Memory B cell (primary cell): ENCODE data around the gene TMTC3.
"Not testable (repeated sequence)": the region's sequence is repeated elsewhere in the genome, so short reads cannot be mapped to it uniquely, and the experiment has no call there.

ENCODE experiments used
- ATAC-seq: fragments of 150-1000 bp; cut with Tn5 transposase; 2 replicates; pipeline ENCODE4 v1.10.0; 2021; ENCODE audit warnings: low read depth, mild to moderate bottlenecking, moderate library complexity
- DNase-seq, 2 donors: peaks; one replicate each; pipeline ENCODE4 v3.0.0; 2022; ENCODE audit warnings: low spot score in 2 of 2
- H3K27ac Mint-ChIP-seq: one replicate; pipeline ENCODE4 v1.8.0; 2022; ENCODE audit warnings: mild to moderate bottlenecking, moderate library complexity, mixed read lengths
- H3K27me3 Mint-ChIP-seq: one replicate; pipeline ENCODE4 v1.8.0; 2022; ENCODE audit warnings: mixed read lengths
- H3K36me3 Mint-ChIP-seq: one replicate; pipeline ENCODE4 v1.8.0; 2022; ENCODE audit warnings: mild to moderate bottlenecking, mixed read lengths
- H3K4me1 Mint-ChIP-seq: one replicate; pipeline ENCODE4 v1.8.0; 2022; ENCODE audit warnings: mixed read lengths
- H3K4me3 Mint-ChIP-seq: one replicate; pipeline ENCODE4 v1.8.0; 2022; ENCODE audit warnings: mild to moderate bottlenecking, moderate library complexity, mixed read lengths
- H3K9me3 Mint-ChIP-seq: one replicate; pipeline ENCODE4 v1.8.0; 2022; ENCODE audit warnings: mixed read lengths

TMTC3 gene

DNA sequence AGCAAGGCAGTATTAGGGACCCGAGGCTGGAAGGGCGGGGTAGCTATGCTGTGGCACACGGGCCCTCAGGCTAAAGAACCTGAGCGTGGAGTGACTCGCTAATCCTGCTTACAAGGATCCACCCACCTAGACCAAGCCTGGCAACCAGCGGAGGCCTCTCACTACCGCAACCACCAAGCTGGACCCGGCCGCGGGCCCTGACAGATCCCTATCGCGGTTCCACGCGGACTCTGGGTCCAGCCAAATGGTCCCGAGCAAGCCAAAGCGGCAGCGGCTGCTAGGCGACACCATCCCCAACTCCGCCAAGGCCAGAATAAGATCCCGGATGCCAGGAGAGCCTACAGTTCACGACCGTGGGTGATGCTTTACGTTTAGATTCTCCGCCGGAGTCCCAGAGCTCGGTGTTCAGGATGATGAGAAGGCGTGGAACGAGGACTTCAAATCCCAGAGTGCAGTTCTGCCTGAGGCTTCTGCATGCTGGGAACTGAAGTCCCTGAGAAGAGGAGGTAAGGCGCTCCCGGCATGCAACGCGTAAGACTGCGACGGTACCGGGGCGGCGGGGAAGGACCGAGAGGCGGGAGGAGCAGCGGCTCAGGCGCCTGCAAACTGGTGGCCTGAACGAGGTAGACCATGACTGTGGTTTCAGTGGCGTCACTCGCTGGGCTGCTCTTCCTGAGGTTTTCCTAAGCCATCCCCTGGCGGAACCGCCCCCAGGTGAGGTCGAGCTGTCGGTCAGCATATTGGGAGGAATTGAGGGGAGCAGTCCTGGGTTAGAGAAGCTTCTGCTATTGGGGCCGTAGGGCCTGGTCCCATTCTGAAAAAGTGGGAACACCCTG, at the start of gene TMTC3, which contains the start of gene CEP290:
TMTC3 (plus strand) TSS at position 534 of the 836 bp plus-strand sequence. CDS start 6,009 bp downstream, outside the sequence.
CEP290 (minus strand) TSS at position 315 of the 836 bp plus-strand sequence. CDS start 781 bp downstream, outside the sequence.
- H3K36me3 Mint-ChIP-seq: peaks cover 22% of the 10 kb centered on the region
- DNase-seq: peak; percentile 85 to 87
- no peaks in the 10 kb centered on the region for H3K27me3 Mint-ChIP-seq
- H3K4me1 Mint-ChIP-seq: peaks cover 26% of the 10 kb centered on the region
- H3K9me3 Mint-ChIP-seq: no peaks in the 10 kb centered on the region
- H3K27ac Mint-ChIP-seq: peak within 1 kb of the TSS; percentile 89
- peak; percentile 89 for ATAC-seq
- peak within 1 kb of the TSS; percentile 89 for H3K4me3 Mint-ChIP-seq

DNA sequence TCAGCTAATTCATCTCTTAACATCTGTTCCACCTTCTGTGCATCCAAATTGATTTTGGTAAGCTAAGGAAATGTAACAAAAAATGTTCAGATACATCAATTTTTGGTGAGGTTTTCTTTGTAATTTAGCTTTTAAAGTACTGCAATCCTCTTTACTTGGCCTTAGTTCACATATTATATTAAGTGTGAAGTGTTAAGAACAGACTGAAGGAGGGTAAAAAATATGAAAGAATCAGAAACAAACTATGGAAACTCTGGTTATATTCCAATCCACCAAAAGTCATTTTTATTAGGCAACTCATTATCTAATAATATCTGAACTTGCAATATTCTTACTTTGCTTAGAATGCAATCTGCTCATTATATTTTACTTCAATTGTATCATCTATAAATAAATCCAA, 49.3 kb upstream of the TMTC3 start:
- Mint-ChIP-seq H3K36me3 (peaks cover 14% of the 10 kb centered on the region), H3K4me1 (no peaks in the 10 kb centered on the region), H3K27me3 (no peaks in the 10 kb centered on the region), H3K9me3 (no peaks in the 10 kb centered on the region), H3K27ac (no peak overlapping the region), H3K4me3 (no peak overlapping the region)
- DNase-seq: no peak
- no peak for ATAC-seq

DNA sequence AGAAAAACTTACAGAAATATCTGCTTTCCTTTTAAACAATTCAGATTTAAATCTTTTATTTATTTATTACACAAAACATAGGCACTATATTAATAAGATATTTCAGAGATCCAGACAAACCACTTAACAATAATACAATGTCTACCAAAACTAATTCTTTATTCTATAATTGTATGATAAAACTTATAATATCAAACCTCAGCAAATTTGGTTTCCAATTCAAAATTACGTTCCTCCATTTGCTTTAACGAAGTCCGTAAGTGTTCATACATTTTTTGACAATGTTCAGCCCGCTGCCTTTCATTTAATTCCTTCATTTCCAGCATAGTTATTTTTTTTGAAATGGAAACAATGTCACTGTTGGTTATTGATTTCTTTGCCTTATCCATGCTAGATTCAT, 48.5 kb upstream of the TMTC3 start:
- peaks cover 17% of the 10 kb centered on the region for H3K36me3 Mint-ChIP-seq
- no peaks in the 10 kb centered on the region for H3K27me3 Mint-ChIP-seq
- DNase-seq (no peak), ATAC-seq (no peak)
- H3K9me3 Mint-ChIP-seq: no peaks in the 10 kb centered on the region
- H3K27ac Mint-ChIP-seq: no peak overlapping the region
- H3K4me3 Mint-ChIP-seq: no peak overlapping the region
- H3K4me1 Mint-ChIP-seq: no peaks in the 10 kb centered on the region

DNA sequence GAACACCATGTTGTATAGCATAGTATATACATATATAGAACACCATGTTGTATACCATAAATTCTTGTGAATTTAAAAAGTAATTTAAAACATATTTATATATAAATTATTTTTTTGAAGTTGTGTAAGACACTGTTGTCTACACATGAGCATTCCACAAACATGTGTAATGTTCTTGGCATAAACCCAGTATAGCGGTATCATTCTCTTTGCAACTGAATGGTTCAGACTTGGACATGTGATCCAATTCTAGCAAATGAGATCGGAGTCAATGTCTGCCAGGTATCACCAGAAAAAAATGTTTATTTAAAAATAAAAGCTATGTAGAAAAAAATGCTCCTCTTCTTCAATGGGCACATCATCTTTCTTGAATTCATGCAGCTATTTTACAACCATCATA, 34.1 kb upstream of the TMTC3 start:
- Mint-ChIP-seq H3K36me3 (peaks cover 22% of the 10 kb centered on the region), H3K4me3 (no peak overlapping the region), H3K9me3 (no peaks in the 10 kb centered on the region), H3K27ac (no peak overlapping the region), H3K27me3 (no peaks in the 10 kb centered on the region), H3K4me1 (no peaks in the 10 kb centered on the region)
- ATAC-seq (no peak), DNase-seq (no peak)

DNA sequence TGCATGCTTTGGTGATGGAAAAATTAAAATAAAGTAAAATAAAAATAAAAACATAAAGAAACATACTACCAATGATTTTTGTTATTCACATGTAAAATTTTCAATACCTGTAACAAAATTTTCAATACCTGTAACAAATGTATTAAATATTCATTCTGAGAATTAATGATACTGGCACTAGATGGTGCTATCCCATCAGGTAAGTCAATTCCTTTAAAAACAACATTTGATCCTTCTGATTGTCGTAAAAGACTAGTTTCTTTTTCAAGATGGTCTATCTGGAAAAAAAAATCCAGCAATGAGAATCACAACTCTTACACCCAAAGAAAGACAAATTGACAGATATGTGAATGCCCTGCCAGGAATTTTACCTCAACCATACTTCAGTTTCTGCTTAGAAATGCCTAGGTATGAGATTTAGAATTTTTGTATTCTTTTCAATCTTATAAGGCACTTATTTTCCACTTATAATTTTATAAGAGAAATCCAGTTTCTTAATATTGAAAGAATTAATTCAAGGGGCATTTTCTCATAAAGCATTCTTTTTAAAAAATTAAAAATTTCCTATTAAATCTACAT, 30.9 kb upstream of the TMTC3 start:
- ATAC-seq (no peak), DNase-seq (no peak)
- H3K9me3 Mint-ChIP-seq: no peaks in the 10 kb centered on the region
- H3K27me3 Mint-ChIP-seq: no peaks in the 10 kb centered on the region
- no peak overlapping the region for H3K4me3 Mint-ChIP-seq
- H3K36me3 Mint-ChIP-seq: peaks cover 28% of the 10 kb centered on the region
- H3K4me1 Mint-ChIP-seq: no peaks in the 10 kb centered on the region
- no peak overlapping the region for H3K27ac Mint-ChIP-seq

DNA sequence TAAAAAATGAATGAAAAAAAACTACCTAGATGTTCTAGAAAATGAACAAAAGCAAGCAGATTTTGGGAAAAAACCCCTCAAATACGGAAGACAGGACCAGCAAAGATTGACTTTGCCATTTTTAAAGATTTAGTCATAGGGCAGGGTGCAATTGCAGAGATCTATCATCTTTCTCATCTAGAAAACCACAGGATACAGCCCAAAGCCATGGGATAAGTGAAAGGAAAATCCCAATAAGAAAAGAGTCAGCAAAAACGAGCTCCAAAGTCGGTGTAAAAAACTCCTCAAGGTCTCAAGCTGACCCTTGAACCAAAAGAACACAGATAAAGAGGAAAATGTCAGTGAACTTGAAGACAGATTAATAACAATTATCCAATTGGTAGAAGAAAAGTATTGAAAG, 28.2 kb upstream of the TMTC3 start:
- no peak overlapping the region for H3K4me3 Mint-ChIP-seq
- no peaks in the 10 kb centered on the region for H3K9me3 Mint-ChIP-seq
- peaks cover 31% of the 10 kb centered on the region for H3K36me3 Mint-ChIP-seq
- H3K27me3 Mint-ChIP-seq: no peaks in the 10 kb centered on the region
- DNase-seq (no peak), ATAC-seq (no peak)
- H3K4me1 Mint-ChIP-seq: no peaks in the 10 kb centered on the region
- peak overlapping the region; percentile 63 for H3K27ac Mint-ChIP-seq

DNA sequence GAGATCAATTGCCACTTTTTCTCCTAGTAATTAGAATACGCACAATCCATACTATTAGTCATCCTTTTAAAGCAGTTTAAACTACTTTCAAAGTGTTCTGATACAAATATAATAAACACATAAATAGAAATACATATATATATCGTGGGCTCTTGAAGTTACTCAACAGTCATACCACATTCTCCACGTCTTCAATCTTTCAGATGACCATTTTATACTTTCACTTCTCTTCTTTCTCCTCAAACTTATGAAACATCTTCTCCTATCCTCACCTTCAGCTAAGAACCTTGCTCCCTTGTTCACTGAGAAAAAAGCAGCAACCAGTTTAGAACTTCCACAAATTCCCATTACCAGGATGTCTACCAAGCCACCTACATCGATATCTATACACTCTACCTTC, 19.4 kb upstream of the TMTC3 start:
- Mint-ChIP-seq H3K9me3 (no peaks in the 10 kb centered on the region), H3K4me1 (no peaks in the 10 kb centered on the region), H3K36me3 (peaks cover 9% of the 10 kb centered on the region), H3K4me3 (no peak overlapping the region), H3K27ac (no peak overlapping the region), H3K27me3 (no peaks in the 10 kb centered on the region)
- DNase-seq (no peak), ATAC-seq (no peak)

DNA sequence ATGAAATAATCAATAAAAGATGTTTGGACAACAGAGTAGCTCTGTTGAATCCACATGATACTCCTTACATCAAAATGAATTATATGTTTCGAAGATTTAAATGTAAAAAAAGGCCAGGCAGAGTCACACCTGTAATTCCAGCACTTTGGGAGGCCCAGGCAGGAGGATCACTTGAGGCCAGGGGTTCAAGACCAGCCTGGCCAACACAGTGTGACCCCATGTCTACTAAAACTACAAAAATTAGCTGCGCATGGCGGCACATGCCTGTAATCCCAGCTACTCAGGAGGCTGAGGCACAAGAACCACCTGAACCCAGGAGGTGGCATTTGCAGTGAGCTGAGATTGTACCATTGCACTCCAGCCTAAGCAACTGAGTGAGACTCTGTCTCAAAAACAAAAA, 15.0 kb upstream of the TMTC3 start:
- DNase-seq (no peak), ATAC-seq (no peak)
- Mint-ChIP-seq H3K4me1 (no peaks in the 10 kb centered on the region), H3K27me3 (no peaks in the 10 kb centered on the region), H3K36me3 (peaks cover 10% of the 10 kb centered on the region), H3K4me3 (no peak overlapping the region), H3K9me3 (no peaks in the 10 kb centered on the region), H3K27ac (no peak overlapping the region)

DNA sequence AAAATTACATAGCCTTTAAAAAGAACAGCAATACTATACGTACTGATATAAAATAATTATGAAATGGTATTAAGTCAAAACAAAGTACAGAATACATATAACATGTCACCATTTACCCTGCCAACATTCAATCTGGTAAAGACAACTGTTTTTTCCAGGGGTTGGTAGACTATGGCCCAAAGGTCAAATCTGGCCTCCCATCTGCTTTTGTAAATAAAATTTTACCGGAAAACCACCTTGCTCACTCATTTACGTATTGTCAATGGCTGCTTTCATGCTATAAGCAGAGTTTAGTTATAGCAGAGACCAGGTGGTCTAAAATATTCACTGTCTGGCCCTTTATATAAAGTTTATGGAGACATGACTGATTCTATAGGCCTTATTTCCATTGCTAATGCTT, 14.3 kb upstream of the TMTC3 start:
- ATAC-seq (no peak), DNase-seq (no peak)
- Mint-ChIP-seq H3K27ac (no peak overlapping the region), H3K36me3 (peaks cover 10% of the 10 kb centered on the region), H3K27me3 (no peaks in the 10 kb centered on the region), H3K4me1 (no peaks in the 10 kb centered on the region), H3K9me3 (no peaks in the 10 kb centered on the region), H3K4me3 (no peak overlapping the region)

DNA sequence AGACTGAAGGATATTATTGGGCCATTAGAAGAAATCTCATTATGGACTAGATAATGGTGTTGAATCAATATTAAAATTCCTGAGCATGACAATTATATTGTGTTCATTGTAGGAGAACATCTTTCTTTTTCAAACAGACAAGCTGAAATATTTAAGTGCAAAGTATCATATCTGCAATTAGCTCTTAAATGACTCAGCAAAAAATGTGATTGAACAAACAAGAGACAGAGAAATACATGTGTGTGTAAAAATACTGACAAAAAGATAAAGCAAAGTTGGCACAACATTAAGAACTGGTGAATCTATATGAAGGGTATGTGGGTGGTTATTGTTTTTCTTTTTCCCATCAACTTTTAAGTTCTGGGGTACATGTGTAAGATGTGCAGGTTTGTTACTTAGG, 9.7 kb upstream of the TMTC3 start:
- H3K36me3 Mint-ChIP-seq: peaks cover 20% of the 10 kb centered on the region
- ATAC-seq: no peak
- H3K27ac Mint-ChIP-seq: no peak overlapping the region
- DNase-seq: no peak
- H3K4me1 Mint-ChIP-seq: no peaks in the 10 kb centered on the region
- no peak overlapping the region for H3K4me3 Mint-ChIP-seq
- H3K27me3 Mint-ChIP-seq: no peaks in the 10 kb centered on the region
- peaks cover 2% of the 10 kb centered on the region for H3K9me3 Mint-ChIP-seq

DNA sequence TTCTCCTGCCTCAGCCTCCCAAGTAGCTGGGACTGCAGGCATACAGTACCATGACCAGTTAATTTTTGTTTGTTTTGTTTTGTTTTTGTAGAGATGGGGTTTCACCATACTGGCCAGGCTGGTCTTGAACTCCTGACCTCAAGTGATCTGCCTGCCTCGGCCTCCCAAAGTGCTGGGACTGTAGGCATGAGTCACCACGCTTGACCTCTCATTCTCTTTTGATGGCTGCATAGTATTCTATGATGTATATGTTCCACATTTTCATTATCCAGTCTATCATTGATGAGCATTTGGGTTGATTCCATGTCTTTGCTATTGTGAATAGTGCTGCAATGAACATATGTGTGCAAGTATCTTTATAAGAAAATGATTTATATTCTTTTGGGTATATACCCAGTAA, 8.9 kb upstream of the TMTC3 start:
- not testable (repeated sequence) for ATAC-seq

DNA sequence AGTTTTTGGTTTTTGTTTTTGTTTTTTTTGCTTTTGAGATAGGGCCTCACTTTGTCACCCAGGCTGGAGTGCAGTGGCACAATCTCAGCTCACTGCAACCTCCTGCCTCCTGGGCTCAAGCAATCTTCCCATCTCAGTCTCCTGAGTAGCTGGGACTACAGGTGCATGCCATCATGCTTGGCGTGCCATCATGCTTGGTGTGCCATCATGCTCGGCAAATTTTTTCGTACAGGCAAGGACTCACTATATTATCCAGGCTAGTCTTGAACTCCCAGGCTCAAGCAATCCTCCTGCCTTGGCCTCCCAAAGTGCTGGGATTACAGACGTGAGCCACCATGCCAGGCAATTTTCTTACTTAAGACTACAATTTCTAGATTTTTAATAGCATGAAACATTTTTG, 2.4 kb upstream of the TMTC3 start:
- H3K9me3 Mint-ChIP-seq, DNase-seq, ATAC-seq, H3K4me3 Mint-ChIP-seq, H3K27me3 Mint-ChIP-seq, H3K27ac Mint-ChIP-seq: not testable (repeated sequence)
- Mint-ChIP-seq H3K36me3 (peaks cover 23% of the 10 kb centered on the region), H3K4me1 (peaks cover 18% of the 10 kb centered on the region)

More for the DNA sequence above, 8.9 kb upstream of the TMTC3 start:
- H3K9me3 Mint-ChIP-seq, H3K4me1 Mint-ChIP-seq, H3K4me3 Mint-ChIP-seq, DNase-seq, H3K27me3 Mint-ChIP-seq, H3K27ac Mint-ChIP-seq: not testable (repeated sequence)
- H3K36me3 Mint-ChIP-seq: peaks cover 28% of the 10 kb centered on the region

DNA sequence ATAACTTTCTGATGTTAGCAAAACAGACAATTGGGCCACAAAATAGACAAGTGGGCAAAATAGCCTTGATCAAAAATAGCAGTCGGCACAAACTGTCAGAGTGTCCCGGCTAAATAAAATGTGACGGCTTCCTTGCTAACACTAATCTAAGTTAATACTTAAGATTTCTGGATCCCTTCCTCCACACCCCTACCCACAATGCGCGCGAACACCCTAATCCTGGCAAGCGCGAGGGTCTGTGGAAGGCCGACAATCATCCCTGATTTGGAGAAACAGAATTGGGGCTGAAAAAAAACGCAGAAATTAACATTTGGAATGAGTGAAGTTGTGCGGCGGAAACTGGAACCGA, 708 bp upstream of the TMTC3 start:
- H3K27me3 Mint-ChIP-seq: no peaks in the 10 kb centered on the region
- peak overlapping the region; percentile 89 for H3K4me3 Mint-ChIP-seq
- H3K27ac Mint-ChIP-seq: peak overlapping the region; percentile 89

DNA sequence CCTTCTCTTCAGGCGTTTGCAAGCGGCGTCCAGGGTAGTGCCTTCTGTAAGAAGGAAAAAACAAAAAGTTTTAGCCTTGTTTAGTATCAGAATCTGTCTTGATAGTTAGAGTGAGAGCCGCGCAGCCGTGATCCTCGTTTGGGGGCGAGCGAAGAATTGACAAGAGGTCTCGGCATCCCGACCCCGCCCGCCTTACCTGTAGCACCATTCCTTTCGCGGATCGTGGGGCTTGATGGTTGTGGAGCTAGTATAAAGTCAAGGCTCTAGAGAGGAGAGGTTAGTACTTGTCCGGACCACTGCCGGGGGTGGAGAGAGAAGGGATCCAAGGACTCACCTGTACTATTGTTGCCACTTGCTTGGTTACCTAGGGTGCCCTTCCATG, 494 bp downstream of the TMTC3 start:
- DNase-seq: peak in 1 of 2 donors; percentile 29
- Mint-ChIP-seq H3K27ac (peak overlapping the region; percentile 89), H3K36me3 (peaks cover 19% of the 10 kb centered on the region), H3K9me3 (no peaks in the 10 kb centered on the region), H3K4me1 (peaks cover 26% of the 10 kb centered on the region), H3K27me3 (no peaks in the 10 kb centered on the region), H3K4me3 (peak overlapping the region; percentile 89)
- ATAC-seq: no peak

More for the DNA sequence above, 708 bp upstream of the TMTC3 start:
- H3K9me3 Mint-ChIP-seq: no peaks in the 10 kb centered on the region
- H3K36me3 Mint-ChIP-seq: peaks cover 24% of the 10 kb centered on the region
- DNase-seq: no peak
- ATAC-seq: no peak
- peaks cover 26% of the 10 kb centered on the region for H3K4me1 Mint-ChIP-seq

DNA sequence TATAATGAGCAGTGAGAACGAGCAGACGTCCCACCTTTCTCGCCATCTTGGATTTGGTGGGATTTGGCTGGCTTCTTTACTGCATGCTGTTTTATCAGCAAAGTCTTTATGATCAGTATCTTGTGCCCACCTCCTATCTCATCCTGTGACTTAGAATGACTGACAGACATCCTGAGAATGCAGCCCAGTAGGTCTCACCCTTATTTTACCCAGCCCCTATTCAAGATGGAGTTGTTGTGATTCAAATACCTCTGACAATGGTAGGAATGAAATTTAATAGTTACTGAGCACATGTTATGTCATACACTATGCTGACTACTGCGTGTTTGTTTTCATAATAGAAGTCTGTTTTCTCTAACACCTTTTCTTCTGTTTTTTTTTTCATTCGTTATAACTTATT, 1.9 kb downstream of the TMTC3 start:
- Mint-ChIP-seq H3K27ac (no peak overlapping the region), H3K36me3 (peaks cover 10% of the 10 kb centered on the region), H3K4me1 (peaks cover 18% of the 10 kb centered on the region), H3K9me3 (no peaks in the 10 kb centered on the region), H3K4me3 (no peak overlapping the region), H3K27me3 (no peaks in the 10 kb centered on the region)
- ATAC-seq: no peak
- no peak for DNase-seq
